ENCODE data around the gene SPTLC3. TPM values are rescaled to one million over a fixed set of nuclear protein-coding genes. Genes with fewer than 3 reads are reported as not detected.

The SPTLC3 gene
- total RNA-seq, 1 donor from 2014 or later, result 0.41 TPM

- Mint-ChIP-seq H3K4me1 (ENCODE audit: unreplicated experiment) (no peaks in the 10 kb centered on the region), H3K36me3 (ENCODE audit: low read depth, unreplicated experiment) (no peaks in the 10 kb centered on the region), H3K4me3 (ENCODE audit: unreplicated experiment) (no peak overlapping the region), H3K9me3 (ENCODE audit: unreplicated experiment) (no peaks in the 10 kb centered on the region), H3K27me3 (ENCODE audit: unreplicated experiment) (no peaks in the 10 kb centered on the region), H3K27ac (ENCODE audit: unreplicated experiment) (no peak overlapping the region)
- DNase-seq (ENCODE audit: low spot score), result no peak
- no peak for TF ChIP-seq CTCF (IDR thresholded peaks at IDR 0.05; ENCODE audit: unreplicated experiment)
Observed at GRCh38 chr20:13054011-13054410, 45.2 kb downstream of the SPTLC3 start.

GRCh38 chr20:13058666-13059389 is 50.1 kb downstream of the SPTLC3 start:
- no peaks in the 10 kb centered on the region for H3K36me3 Mint-ChIP-seq (ENCODE audit: low read depth, unreplicated experiment)
- no peaks in the 10 kb centered on the region for H3K4me1 Mint-ChIP-seq (ENCODE audit: unreplicated experiment)
- no peak overlapping the region for H3K4me3 Mint-ChIP-seq (ENCODE audit: unreplicated experiment)
- no peak overlapping the region for H3K27ac Mint-ChIP-seq (ENCODE audit: unreplicated experiment)
- H3K27me3 Mint-ChIP-seq (ENCODE audit: unreplicated experiment), result peaks cover 4% of the 10 kb centered on the region
- no peak for DNase-seq (ENCODE audit: low spot score)
- H3K9me3 Mint-ChIP-seq (ENCODE audit: unreplicated experiment), result no peaks in the 10 kb centered on the region
- no peak for TF ChIP-seq CTCF (IDR thresholded peaks at IDR 0.05; ENCODE audit: unreplicated experiment)

GRCh38 chr20:13059398-13060136 is 50.8 kb downstream of the SPTLC3 start:
- peaks cover 4% of the 10 kb centered on the region for H3K27me3 Mint-ChIP-seq (ENCODE audit: unreplicated experiment)
- H3K4me1 Mint-ChIP-seq (ENCODE audit: unreplicated experiment), result no peaks in the 10 kb centered on the region
- DNase-seq (ENCODE audit: low spot score), result no peak
- no peak overlapping the region for H3K4me3 Mint-ChIP-seq (ENCODE audit: unreplicated experiment)
- no peaks in the 10 kb centered on the region for H3K9me3 Mint-ChIP-seq (ENCODE audit: unreplicated experiment)
- H3K27ac Mint-ChIP-seq (ENCODE audit: unreplicated experiment), result no peak overlapping the region
- no peaks in the 10 kb centered on the region for H3K36me3 Mint-ChIP-seq (ENCODE audit: low read depth, unreplicated experiment)
- no peak for TF ChIP-seq CTCF (IDR thresholded peaks at IDR 0.05; ENCODE audit: unreplicated experiment)

- Mint-ChIP-seq H3K4me1 (ENCODE audit: unreplicated experiment) (no peaks in the 10 kb centered on the region), H3K27ac (ENCODE audit: unreplicated experiment) (no peak overlapping the region), H3K36me3 (ENCODE audit: low read depth, unreplicated experiment) (no peaks in the 10 kb centered on the region), H3K27me3 (ENCODE audit: unreplicated experiment) (peaks cover 4% of the 10 kb centered on the region), H3K4me3 (ENCODE audit: unreplicated experiment) (no peak overlapping the region), H3K9me3 (ENCODE audit: unreplicated experiment) (no peaks in the 10 kb centered on the region)
- DNase-seq (ENCODE audit: low spot score), result no peak
- TF ChIP-seq CTCF (IDR thresholded peaks at IDR 0.05; ENCODE audit: unreplicated experiment), result no peak
Observed at GRCh38 chr20:13060327-13060726, 51.6 kb downstream of the SPTLC3 start.

GRCh38 chr20:13061381-13061780 is 52.6 kb downstream of the SPTLC3 start:
- Mint-ChIP-seq H3K27ac (ENCODE audit: unreplicated experiment) (no peak overlapping the region), H3K27me3 (ENCODE audit: unreplicated experiment) (peaks cover 4% of the 10 kb centered on the region), H3K4me3 (ENCODE audit: unreplicated experiment) (no peak overlapping the region), H3K4me1 (ENCODE audit: unreplicated experiment) (no peaks in the 10 kb centered on the region), H3K9me3 (ENCODE audit: unreplicated experiment) (no peaks in the 10 kb centered on the region), H3K36me3 (ENCODE audit: low read depth, unreplicated experiment) (no peaks in the 10 kb centered on the region)
- DNase-seq (ENCODE audit: low spot score), result no peak
- no peak for TF ChIP-seq CTCF (IDR thresholded peaks at IDR 0.05; ENCODE audit: unreplicated experiment)
